ENCODE measurements around the gene TLK2.

TLK2 gene

GRCh38 chr17:62629556-62630364 lies 151.1 kb downstream of the TLK2 start:
- DNase-seq (ENCODE audit: low read depth) = no peak

- DNase-seq (ENCODE audit: low read depth) = no peak
Measured at GRCh38 chr17:62630365-62631085, 151.9 kb downstream of the TLK2 start.

- no peak for DNase-seq (ENCODE audit: low read depth)
Measured at GRCh38 chr17:62631086-62631935, 152.7 kb downstream of the TLK2 start.

- DNase-seq (ENCODE audit: low read depth) = no peak
Measured at GRCh38 chr17:62631936-62632924, 153.6 kb downstream of the TLK2 start.

- DNase-seq (ENCODE audit: low read depth) = no peak
Measured at GRCh38 chr17:62637809-62638208, 159.2 kb downstream of the TLK2 start.

- DNase-seq (ENCODE audit: low read depth) = no peak
Measured at GRCh38 chr17:62641153-62641552, 162.5 kb downstream of the TLK2 start.

- DNase-seq (ENCODE audit: low read depth) = no peak
Measured at GRCh38 chr17:62641951-62642350, 163.3 kb downstream of the TLK2 start.

GRCh38 chr17:62643496-62643895 lies 164.9 kb downstream of the TLK2 start:
- no peak for DNase-seq (ENCODE audit: low read depth)

GRCh38 chr17:62644487-62645173 lies 166.0 kb downstream of the TLK2 start:
- no peak for DNase-seq (ENCODE audit: low read depth)

- DNase-seq (ENCODE audit: low read depth) = no peak
Measured at GRCh38 chr17:62648251-62648955, 169.8 kb downstream of the TLK2 start.

- no peak for DNase-seq (ENCODE audit: low read depth)
Measured at GRCh38 chr17:62648956-62649294, 170.3 kb downstream of the TLK2 start.

- no peak for DNase-seq (ENCODE audit: low read depth)
Measured at GRCh38 chr17:62649570-62649969, 170.9 kb downstream of the TLK2 start.

- DNase-seq (ENCODE audit: low read depth) = no peak
Measured at GRCh38 chr17:62650587-62650986, 172.0 kb downstream of the TLK2 start.

- DNase-seq (ENCODE audit: low read depth) = no peak
Measured at GRCh38 chr17:62652251-62653001, 173.8 kb downstream of the TLK2 start.

- no peak for DNase-seq (ENCODE audit: low read depth)
Measured at GRCh38 chr17:62653002-62653825, 174.6 kb downstream of the TLK2 start.

- no peak for DNase-seq (ENCODE audit: low read depth)
Measured at GRCh38 chr17:62653826-62654761, 175.5 kb downstream of the TLK2 start.

GRCh38 chr17:62655656-62656055 lies 177.0 kb downstream of the TLK2 start:
- no peak for DNase-seq (ENCODE audit: low read depth)
